ENCODE data around the gene NUDT14. TPM values are rescaled to one million over a fixed set of nuclear protein-coding genes. Genes with fewer than 3 reads are reported as not detected.

The NUDT14 gene
- total RNA-seq, 2 experiments from 2014 or later: 18.3 to 21.4 TPM

- DNase-seq: no peak
- H3K36me3 Mint-ChIP-seq (ENCODE audit: low read depth): no peaks in the 10 kb centered on the region
- CTCF ChIA-PET: no interaction called here
- POLR2A ChIA-PET: no interaction called here
- H3K4me3 Mint-ChIP-seq: no peak overlapping the region
- no peaks in the 10 kb centered on the region for H3K9me3 Mint-ChIP-seq
- H3K4me1 Mint-ChIP-seq: peaks cover 6% of the 10 kb centered on the region
- no peak overlapping the region for H3K27ac Mint-ChIP-seq
- no peaks in the 10 kb centered on the region for H3K27me3 Mint-ChIP-seq
Observed at GRCh38 chr14:105209091-105209490, 28.0 kb upstream of the NUDT14 start.

- H3K36me3 Mint-ChIP-seq (ENCODE audit: low read depth): no peaks in the 10 kb centered on the region
- no peaks in the 10 kb centered on the region for H3K27me3 Mint-ChIP-seq
- H3K9me3 Mint-ChIP-seq: no peaks in the 10 kb centered on the region
- POLR2A ChIA-PET: no interaction called here
- no peak overlapping the region for H3K4me3 Mint-ChIP-seq
- no peak overlapping the region for H3K27ac Mint-ChIP-seq
- CTCF ChIA-PET: no interaction called here
- peaks cover 6% of the 10 kb centered on the region for H3K4me1 Mint-ChIP-seq
- DNase-seq: no peak
Observed at GRCh38 chr14:105208738-105209075, 27.6 kb upstream of the NUDT14 start.

DNA sequence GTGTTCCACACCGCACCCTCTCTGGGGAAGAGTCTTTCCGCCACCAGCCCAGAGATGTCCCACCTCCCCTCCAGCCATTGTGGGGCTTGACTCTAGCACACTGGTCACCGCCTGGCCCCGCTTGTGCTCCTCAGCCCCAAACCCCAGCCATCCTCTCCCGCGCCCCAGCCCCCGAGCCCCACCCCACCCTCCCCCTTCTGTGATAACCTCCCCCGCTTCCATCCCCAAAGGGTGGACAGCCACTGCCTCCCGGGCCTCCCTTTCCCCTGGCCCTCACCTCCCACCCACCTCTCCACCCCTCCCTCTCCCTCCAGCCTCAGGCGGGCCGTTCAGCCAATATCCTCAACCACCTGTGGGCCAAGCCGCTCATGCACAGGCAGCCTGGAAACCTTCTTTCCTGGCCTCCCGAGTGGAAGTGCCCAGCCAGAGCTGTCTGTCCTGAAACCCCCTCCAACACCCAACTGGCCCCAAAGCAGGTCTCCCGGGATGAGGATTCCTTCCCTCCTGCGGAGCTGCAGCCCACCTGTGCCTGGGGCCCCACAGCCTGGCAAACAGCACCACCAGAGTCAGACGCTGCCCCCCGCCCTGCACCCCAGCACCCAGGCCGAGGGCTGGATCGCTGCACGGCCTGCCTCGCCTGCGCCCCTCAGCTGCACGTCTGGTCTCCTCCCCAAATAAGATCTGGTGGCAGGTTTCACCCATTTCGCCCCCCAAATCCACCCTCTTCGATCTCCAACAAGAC, 27.1 kb upstream of the NUDT14 start:
- Mint-ChIP-seq H3K27ac (no peak overlapping the region), H3K36me3 (ENCODE audit: low read depth) (no peaks in the 10 kb centered on the region), H3K27me3 (no peaks in the 10 kb centered on the region), H3K4me3 (no peak overlapping the region), H3K4me1 (peaks cover 6% of the 10 kb centered on the region), H3K9me3 (no peaks in the 10 kb centered on the region)
- DNase-seq: no peak
- POLR2A ChIA-PET: no interaction called here
- CTCF ChIA-PET: interaction anchor here (1.1 kb wide), 1 partner anchor 144 kb away, joined by 3 read pairs; no protein-coding TSS in a partner anchor

DNA sequence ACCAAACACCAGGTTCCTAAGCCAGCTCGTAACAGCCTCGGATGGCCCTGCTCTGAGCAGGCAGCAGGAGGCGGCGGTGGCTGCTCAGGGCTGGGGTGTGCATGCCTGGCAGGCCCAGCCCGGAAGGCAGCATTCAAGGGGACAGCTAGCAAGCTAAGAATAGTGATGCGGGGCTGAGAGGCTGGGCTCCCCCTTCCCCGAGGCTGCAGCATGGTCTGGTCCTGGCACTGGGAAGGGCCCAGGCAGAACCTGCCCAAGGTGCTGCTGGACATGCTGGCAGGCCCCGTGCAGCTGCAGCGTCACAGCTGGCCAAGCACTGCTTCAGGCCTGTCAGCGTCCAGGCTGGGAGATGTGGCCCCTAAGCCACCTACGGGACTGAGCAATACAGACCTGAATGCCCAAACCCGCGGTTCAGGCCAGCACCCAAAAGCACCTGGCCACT, 26.4 kb upstream of the NUDT14 start:
- H3K27me3 Mint-ChIP-seq: no peaks in the 10 kb centered on the region
- H3K36me3 Mint-ChIP-seq (ENCODE audit: low read depth): no peaks in the 10 kb centered on the region
- peaks cover 6% of the 10 kb centered on the region for H3K4me1 Mint-ChIP-seq
- H3K27ac Mint-ChIP-seq: no peak overlapping the region
- no peak overlapping the region for H3K4me3 Mint-ChIP-seq
- CTCF ChIA-PET: interaction anchor here (1.1 kb wide), 1 partner anchor 144 kb away, joined by 3 read pairs; no protein-coding TSS in a partner anchor
- POLR2A ChIA-PET: no interaction called here
- no peak for DNase-seq
- H3K9me3 Mint-ChIP-seq: no peaks in the 10 kb centered on the region

GRCh38 chr14:105206873-105207272, 25.8 kb upstream of the NUDT14 start:
- Mint-ChIP-seq H3K36me3 (ENCODE audit: low read depth) (no peaks in the 10 kb centered on the region), H3K27me3 (no peaks in the 10 kb centered on the region), H3K9me3 (no peaks in the 10 kb centered on the region), H3K4me1 (peaks cover 9% of the 10 kb centered on the region), H3K27ac (no peak overlapping the region), H3K4me3 (no peak overlapping the region)
- CTCF ChIA-PET: interaction anchor here (1.1 kb wide), 1 partner anchor 145 kb away, joined by 3 read pairs; no protein-coding TSS in a partner anchor
- DNase-seq: no peak
- POLR2A ChIA-PET: no interaction called here

GRCh38 chr14:105205673-105206208, 24.6 kb upstream of the NUDT14 start:
- Mint-ChIP-seq H3K36me3 (ENCODE audit: low read depth) (no peaks in the 10 kb centered on the region), H3K27ac (no peak overlapping the region), H3K4me3 (no peak overlapping the region), H3K27me3 (no peaks in the 10 kb centered on the region), H3K9me3 (no peaks in the 10 kb centered on the region), H3K4me1 (peaks cover 12% of the 10 kb centered on the region)
- POLR2A ChIA-PET: no interaction called here
- CTCF ChIA-PET: no interaction called here
- no peak for DNase-seq

- no peak overlapping the region for H3K4me3 Mint-ChIP-seq
- DNase-seq: no peak
- H3K27me3 Mint-ChIP-seq: no peaks in the 10 kb centered on the region
- no peaks in the 10 kb centered on the region for H3K36me3 Mint-ChIP-seq (ENCODE audit: low read depth)
- ChIA-PET CTCF (interaction anchor here (1.9 kb wide), 1 partner anchor 34 kb away, joined by 4 read pairs; no protein-coding TSS in a partner anchor), POLR2A (no interaction called here)
- H3K27ac Mint-ChIP-seq: no peak overlapping the region
- peaks cover 12% of the 10 kb centered on the region for H3K4me1 Mint-ChIP-seq
- H3K9me3 Mint-ChIP-seq: no peaks in the 10 kb centered on the region
Observed at GRCh38 chr14:105204931-105205672, 24.0 kb upstream of the NUDT14 start.

DNA sequence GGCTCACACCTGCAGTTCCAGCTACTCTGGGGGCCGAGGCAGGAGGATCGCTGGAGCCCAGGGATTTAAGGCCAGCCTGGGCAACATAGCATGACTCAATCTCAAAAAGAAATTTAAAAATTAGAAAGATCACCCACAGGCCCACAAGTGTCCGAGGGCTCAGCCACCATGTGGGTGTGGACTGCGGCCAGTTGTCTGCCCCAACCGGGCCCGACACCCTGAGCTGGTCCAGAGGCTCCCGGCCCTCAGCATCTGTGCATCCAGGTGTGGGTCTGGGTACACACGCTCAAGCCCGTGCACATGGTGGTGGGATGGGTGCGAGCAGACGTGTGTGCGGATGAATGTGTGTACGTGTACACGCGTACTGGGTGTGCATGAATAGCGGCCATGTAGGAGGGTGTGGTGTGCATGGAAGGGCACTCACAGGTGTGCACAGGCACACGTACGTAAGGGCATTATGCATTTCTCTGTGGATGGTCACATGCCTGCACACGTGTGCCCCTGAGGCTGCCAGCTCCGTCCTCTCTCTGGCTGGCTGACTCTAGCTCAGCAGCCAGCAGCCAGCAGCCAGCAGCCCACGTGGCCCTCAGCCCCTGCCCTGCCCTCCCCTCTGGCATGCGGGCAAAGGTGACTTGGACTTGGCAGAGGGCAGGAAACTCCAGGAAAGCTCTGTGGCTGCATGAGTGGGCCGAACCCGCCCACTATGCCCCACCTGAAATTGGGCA, 23.3 kb upstream of the NUDT14 start:
- DNase-seq: no peak
- CTCF ChIA-PET: interaction anchor here (0.8 to 1.9 kb wide), 2 partner anchors 16 to 33 kb away, joined by 3 to 4 read pairs; no protein-coding TSS in a partner anchor
- Mint-ChIP-seq H3K4me1 (peaks cover 12% of the 10 kb centered on the region), H3K9me3 (no peaks in the 10 kb centered on the region), H3K27me3 (peaks cover 4% of the 10 kb centered on the region), H3K27ac (no peak overlapping the region), H3K36me3 (ENCODE audit: low read depth) (no peaks in the 10 kb centered on the region), H3K4me3 (no peak overlapping the region)
- POLR2A ChIA-PET: no interaction called here

DNA sequence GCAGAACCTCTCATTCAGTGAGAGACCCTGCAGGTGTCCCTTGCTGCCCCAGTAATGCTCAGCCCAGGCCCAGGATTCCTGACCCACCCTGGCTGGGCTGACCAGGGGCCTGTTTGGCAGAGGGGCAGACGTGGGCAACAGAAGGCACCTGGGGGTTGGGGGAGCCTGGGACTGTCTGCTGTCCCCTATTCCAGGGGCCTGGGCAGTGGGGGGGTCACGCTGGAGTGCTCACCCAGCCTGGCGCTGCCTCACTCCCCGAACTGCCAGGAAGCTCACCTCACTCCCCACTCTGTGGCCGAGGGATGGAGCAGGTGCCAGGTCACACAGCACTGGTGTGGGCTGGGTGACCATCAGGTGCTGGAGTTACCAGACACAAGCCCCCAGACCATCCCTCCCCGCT, 22.6 kb upstream of the NUDT14 start:
- ChIA-PET POLR2A (no interaction called here), CTCF (interaction anchor here (0.6 to 1.9 kb wide), 4 partner anchors 10 to 1641 kb away, joined by 3 to 4 read pairs (median 3); partner anchors contain the start of genes BAG5 and COA8)
- H3K4me1 Mint-ChIP-seq: peaks cover 12% of the 10 kb centered on the region
- no peaks in the 10 kb centered on the region for H3K36me3 Mint-ChIP-seq (ENCODE audit: low read depth)
- H3K27me3 Mint-ChIP-seq: peaks cover 5% of the 10 kb centered on the region
- no peak overlapping the region for H3K4me3 Mint-ChIP-seq
- H3K9me3 Mint-ChIP-seq: no peaks in the 10 kb centered on the region
- DNase-seq: no peak
- H3K27ac Mint-ChIP-seq: no peak overlapping the region

DNA sequence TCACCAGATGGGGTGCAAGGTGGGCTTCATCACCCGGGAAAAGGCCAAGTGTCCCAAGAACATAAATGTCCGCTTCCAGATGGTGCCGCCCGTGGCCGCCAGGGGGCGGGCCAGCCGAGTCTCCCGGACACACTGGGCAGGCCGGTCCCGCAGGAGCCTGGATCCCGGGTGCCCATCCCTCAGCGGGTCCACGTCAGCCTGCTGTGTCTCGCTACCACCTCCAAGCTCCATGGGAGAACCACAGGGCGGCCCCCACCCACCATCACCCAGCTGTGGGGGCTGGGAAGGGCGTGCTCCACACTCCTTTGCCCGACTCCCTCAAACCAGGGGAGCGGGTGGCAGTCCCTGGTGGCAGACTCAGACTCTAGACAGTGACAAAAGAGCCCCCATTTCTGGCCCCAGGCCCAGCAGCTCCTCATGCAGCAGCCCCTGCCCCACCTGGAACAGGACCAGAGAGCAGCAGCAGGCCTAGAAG, 22.0 kb upstream of the NUDT14 start:
- no peaks in the 10 kb centered on the region for H3K9me3 Mint-ChIP-seq
- POLR2A ChIA-PET: no interaction called here
- H3K4me1 Mint-ChIP-seq: peaks cover 12% of the 10 kb centered on the region
- H3K36me3 Mint-ChIP-seq (ENCODE audit: low read depth): no peaks in the 10 kb centered on the region
- H3K27me3 Mint-ChIP-seq: peaks cover 9% of the 10 kb centered on the region
- no peak overlapping the region for H3K4me3 Mint-ChIP-seq
- no peak overlapping the region for H3K27ac Mint-ChIP-seq
- DNase-seq: peak; percentile 62
- CTCF ChIA-PET: interaction anchor here (0.6 to 1.9 kb wide), 4 partner anchors 9 to 1640 kb away, joined by 3 to 4 read pairs (median 3); partner anchors contain the start of genes BAG5 and COA8

GRCh38 chr14:105201925-105202513, 20.9 kb upstream of the NUDT14 start:
- CTCF ChIA-PET: interaction anchor here (0.6 to 1.6 kb wide), 3 partner anchors 12 to 150 kb away, joined by 3 to 9 read pairs (median 4); no protein-coding TSS in a partner anchor
- H3K4me1 Mint-ChIP-seq: peaks cover 12% of the 10 kb centered on the region
- DNase-seq: peak; percentile 53
- H3K9me3 Mint-ChIP-seq: no peaks in the 10 kb centered on the region
- POLR2A ChIA-PET: no interaction called here
- H3K4me3 Mint-ChIP-seq: no peak overlapping the region
- H3K27me3 Mint-ChIP-seq: peaks cover 19% of the 10 kb centered on the region
- peak overlapping the region; percentile 76 for H3K27ac Mint-ChIP-seq
- no peaks in the 10 kb centered on the region for H3K36me3 Mint-ChIP-seq (ENCODE audit: low read depth)
